Endothelial cell of umbilical vein (primary cell): ENCODE data around the gene MRPL53. TPM values are rescaled to one million over a fixed set of nuclear protein-coding genes. Genes with fewer than 3 reads are reported as not detected.

Source experiments
- BruUV-seq: library from RNA; stranded (reverse); fragments of 400-500 nt; replicated peaks from 2 replicates; lab custom pipeline; 2021; lab: Mats Ljungman, UMichigan
- CTCF ChIA-PET: fragments of 300-600, 350-600 bp; sonication (Branson Sonifier 250); formaldehyde crosslinking; loops from one replicate; lab custom pipeline; 2021; ENCODE audit warnings: antibody characterized with exemption, inconsistent platforms; lab: Charles Lee
- POLR2A ChIA-PET: fragments of 300-600, 350-600 bp; sonication (Branson Sonifier 250); formaldehyde crosslinking; loops from one replicate; lab custom pipeline; 2021; ENCODE audit warnings: antibody characterized with exemption, inconsistent platforms; lab: Charles Lee
- DNase-seq: peaks from one replicate; pipeline ENCODE4 v3.0.0-alpha.2; 2011; ENCODE audit warnings: low read depth, low spot score
- FAIRE-seq: peaks from 2 replicates; lab custom pipeline; 2011; peaks lifted over from hg19 to GRCh38; lab: Jason Lieb, UNC
- H2AFZ ChIP-seq: 2 replicates; pipeline ENCODE4 v1.6.0; 2012; ENCODE audit warnings: low read depth, low read length, control low read depth, inconsistent platforms
- H3K27ac ChIP-seq: 2 replicates; pipeline ENCODE4 v1.5.1; 2011; ENCODE audit warnings: low read depth, mild to moderate bottlenecking, control low read depth, low read length, moderate library complexity; ENCODE audit not compliant: insufficient read depth
- H3K27me3 ChIP-seq, 2 experiments: 2 replicates each; pipeline versions ENCODE4 v1.6.0 to v1.6.1; 2011; ENCODE audit warnings: low read length in 2 of 2, mixed read lengths in 1 of 2; ENCODE audit not compliant: control insufficient read depth in 2 of 2, insufficient read depth in 2 of 2
- H3K36me3 ChIP-seq, 2 experiments: 2 replicates in 1 of 2; 3 replicates in 1 of 2; pipeline ENCODE4 v1.5.1; 2011; ENCODE audit warnings: low read length in 2 of 2, mild to moderate bottlenecking in 1 of 2, moderate library complexity in 1 of 2; ENCODE audit not compliant: control insufficient read depth in 2 of 2, insufficient read depth in 2 of 2; ENCODE audit errors: extremely low read depth in 1 of 2
- H3K4me1 ChIP-seq: 3 replicates; pipeline ENCODE4 v1.5.1; 2011; ENCODE audit warnings: mild to moderate bottlenecking, low read length; ENCODE audit not compliant: control insufficient read depth, insufficient read depth; ENCODE audit errors: extremely low read depth
- H3K4me2 ChIP-seq: 2 replicates; pipeline ENCODE4 v1.6.1; 2011; ENCODE audit warnings: low read length, control low read depth, mixed read lengths; ENCODE audit not compliant: insufficient read depth
- H3K4me3 ChIP-seq, 3 experiments: fragments of 200-600 bp in 1 of 3; sonication (generic), shearing (Covaris generic) in 1 of 3; replicated peaks in 1 of 3; 2 replicates each; pipeline ENCODE4 v1.5.1; 2011 to 2016; ENCODE audit warnings: control low read depth in 3 of 3, low read length in 3 of 3, mild to moderate bottlenecking in 2 of 3, inconsistent platforms in 1 of 3, low read depth in 1 of 3, moderate library complexity in 1 of 3; ENCODE audit not compliant: insufficient read depth in 1 of 3
- H3K79me2 ChIP-seq: 2 replicates; pipeline ENCODE4 v1.6.0; 2012; ENCODE audit warnings: low read length, inconsistent platforms; ENCODE audit not compliant: control insufficient read depth, insufficient read depth
- H3K9ac ChIP-seq: replicated peaks from 2 replicates; pipeline ENCODE3; 2011; ENCODE audit warnings: low read length, control low read depth; ENCODE audit not compliant: insufficient read depth; ENCODE audit errors: extremely low read depth
- H3K9me1 ChIP-seq: replicated peaks from 3 replicates; pipeline ENCODE4 v1.6.0; 2011; ENCODE audit warnings: mild to moderate bottlenecking, low read length; ENCODE audit not compliant: control insufficient read depth, insufficient read depth; ENCODE audit errors: extremely low read depth
- H3K9me3 ChIP-seq: replicated peaks from 2 replicates; pipeline ENCODE4 v1.5.1; 2012; ENCODE audit warnings: low read length, inconsistent platforms; ENCODE audit not compliant: control insufficient read depth, insufficient read depth
- H4K20me1 ChIP-seq: replicated peaks from 2 replicates; pipeline ENCODE3; 2011; ENCODE audit warnings: mild to moderate bottlenecking, low read length; ENCODE audit not compliant: control insufficient read depth, insufficient read depth; ENCODE audit errors: extremely low read depth
- EZH2 ChIP-seq: IDR thresholded peaks from 2 replicates; pipeline ENCODE4 v1.6.1; 2012; ENCODE audit warnings: borderline replicate concordance, low read depth, mild to moderate bottlenecking, moderate library complexity, low read length, inconsistent platforms; ENCODE audit not compliant: severe bottlenecking
- FOS ChIP-seq: IDR thresholded peaks from 2 replicates; pipeline ENCODE4 v1.6.1; 2011; ENCODE audit warnings: mild to moderate bottlenecking, low read length, moderate library complexity, borderline replicate concordance; ENCODE audit not compliant: insufficient read depth
- GATA2 ChIP-seq: IDR thresholded peaks from 2 replicates; pipeline ENCODE4 v1.7.0; 2011; ENCODE audit warnings: low read depth, mild to moderate bottlenecking, moderate library complexity, mixed read lengths, low read length; ENCODE audit not compliant: insufficient read length, insufficient read depth
- JUN ChIP-seq: IDR thresholded peaks from 2 replicates; pipeline ENCODE4 v1.6.1; 2011; ENCODE audit warnings: borderline replicate concordance, low read depth; ENCODE audit not compliant: insufficient read length, insufficient read depth
- MAX ChIP-seq: IDR thresholded peaks from 2 replicates; pipeline ENCODE4 v1.6.1; 2011; ENCODE audit not compliant: insufficient read depth, insufficient read length
- MYC ChIP-seq: IDR thresholded peaks from one replicate; pipeline ENCODE4 v1.6.1; 2011; ENCODE audit warnings: mild to moderate bottlenecking, low read depth, low read length
- POLR2A ChIP-seq: IDR thresholded peaks from 2 replicates; pipeline ENCODE4 v1.6.1; 2012; ENCODE audit warnings: low read depth, mild to moderate bottlenecking, control low read depth, low read length
- POLR2AphosphoS5 ChIP-seq: IDR thresholded peaks from 2 replicates; pipeline ENCODE4 v1.6.1; 2012; ENCODE audit warnings: low read depth, mild to moderate bottlenecking, control low read depth, low read length, moderate library complexity; ENCODE audit not compliant: insufficient read depth
- dilution Hi-C: fragments of 300-500 bp; cut with MboI; formaldehyde crosslinking; loops from one replicate; pipeline ENCODE4 v1.15.0; 2019; ENCODE audit warnings: low sequenced_read_pairs; ENCODE audit not compliant: extremely low pct_ligation_motif_present
- intact Hi-C: fragments of 100-400 bp; cut with micrococcal nuclease; formaldehyde crosslinking; loops from one replicate; pipeline ENCODE4 v1.10.0; 2022
- polyA plus RNA-seq, 4 experiments: library from polyadenylated mRNA; depleted of rRNA in 3 of 4; stranded (reverse) in 3 of 4; unstranded in 1 of 4; fragments of >200 nt; gene quantifications; 2 replicates each; pipeline versions ENCODE4 v1.2.1 to v1.2.3, GENCODE V29; 2011 to 2012; ENCODE audit warnings: missing spikeins in 1 of 4
- total RNA-seq: library from RNA; stranded (reverse); gene quantifications from 2 replicates; pipeline ENCODE4 v1.2.3, GENCODE V29; 2021
- TF ChIP-seq, protein P1 (sequence below), 2 donors: IDR thresholded peaks; 1 replicate in 1 of 2; 2 replicates in 1 of 2; pipeline ENCODE4 v1.5.1; 2011; ENCODE audit warnings: low read length in 2 of 2, mild to moderate bottlenecking in 2 of 2, moderate library complexity in 2 of 2, control low read depth in 1 of 2, inconsistent platforms in 1 of 2, low read depth in 1 of 2; ENCODE audit not compliant: insufficient read depth in 1 of 2; ENCODE audit errors: extremely low read depth in 1 of 2

MRPL53 gene
- total and polyA plus RNA-seq, 2 donors (not counting 3 experiments of a cell fraction or from before 2014, with no cell fraction given), result 68.7 to 69.7 TPM

DNA sequence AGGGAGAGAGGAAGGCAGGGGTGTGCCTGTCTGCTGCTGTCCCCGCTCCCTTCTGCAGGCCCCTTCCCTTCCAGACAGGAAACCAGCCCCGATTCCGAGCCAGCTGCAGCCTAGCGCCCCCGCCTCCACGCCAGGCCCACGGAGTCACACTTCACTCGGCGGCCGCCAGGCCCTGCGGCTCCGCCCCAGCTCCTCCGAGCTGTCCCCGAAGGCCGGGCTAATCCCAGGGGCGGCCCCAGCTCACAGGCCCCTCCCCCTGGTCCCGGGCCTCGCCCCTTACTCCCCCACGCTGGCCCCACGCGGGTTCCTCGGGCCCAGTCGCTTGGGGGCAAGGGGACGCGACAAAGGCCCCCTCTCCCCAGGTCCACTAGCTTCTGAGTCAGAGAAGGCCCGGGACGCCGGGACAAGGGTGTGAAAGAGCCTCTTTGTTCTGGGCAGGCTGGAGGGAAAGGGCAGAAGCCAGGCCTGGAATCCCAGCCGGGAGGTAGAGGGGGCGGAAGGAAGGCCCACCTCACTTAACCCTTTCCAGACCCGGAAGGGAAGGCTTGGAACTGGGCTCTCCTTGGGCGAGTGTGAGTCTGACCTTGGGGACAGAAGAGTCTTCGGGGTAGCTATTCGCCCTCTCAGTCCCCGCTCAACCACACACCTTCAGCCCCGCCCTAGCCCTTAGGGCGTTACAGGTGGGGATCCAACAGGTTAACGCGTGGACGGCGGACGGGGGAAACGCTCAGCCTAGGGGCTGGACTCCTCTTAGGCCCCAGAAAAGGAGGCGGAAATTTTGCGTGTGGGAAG lies 31.9 kb downstream of the MRPL53 start:
- TF ChIP-seq GATA2 (no peak), MYC (no peak), POLR2AphosphoS5 (peak; percentile 33), EZH2 (no peak), MAX (no peak), FOS (no peak), POLR2A (peak; percentile 58), JUN (no peak)
- TF ChIP-seq, protein P1, sequence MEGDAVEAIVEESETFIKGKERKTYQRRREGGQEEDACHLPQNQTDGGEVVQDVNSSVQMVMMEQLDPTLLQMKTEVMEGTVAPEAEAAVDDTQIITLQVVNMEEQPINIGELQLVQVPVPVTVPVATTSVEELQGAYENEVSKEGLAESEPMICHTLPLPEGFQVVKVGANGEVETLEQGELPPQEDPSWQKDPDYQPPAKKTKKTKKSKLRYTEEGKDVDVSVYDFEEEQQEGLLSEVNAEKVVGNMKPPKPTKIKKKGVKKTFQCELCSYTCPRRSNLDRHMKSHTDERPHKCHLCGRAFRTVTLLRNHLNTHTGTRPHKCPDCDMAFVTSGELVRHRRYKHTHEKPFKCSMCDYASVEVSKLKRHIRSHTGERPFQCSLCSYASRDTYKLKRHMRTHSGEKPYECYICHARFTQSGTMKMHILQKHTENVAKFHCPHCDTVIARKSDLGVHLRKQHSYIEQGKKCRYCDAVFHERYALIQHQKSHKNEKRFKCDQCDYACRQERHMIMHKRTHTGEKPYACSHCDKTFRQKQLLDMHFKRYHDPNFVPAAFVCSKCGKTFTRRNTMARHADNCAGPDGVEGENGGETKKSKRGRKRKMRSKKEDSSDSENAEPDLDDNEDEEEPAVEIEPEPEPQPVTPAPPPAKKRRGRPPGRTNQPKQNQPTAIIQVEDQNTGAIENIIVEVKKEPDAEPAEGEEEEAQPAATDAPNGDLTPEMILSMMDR (IDR thresholded peaks at IDR 0.05; ENCODE audit: extremely low read depth in 1 of 2, insufficient read depth in 1 of 2, low read depth in 1 of 2, low read length in 2 of 2), result peak; percentile 5 to 41
- POLR2A ChIA-PET, result interaction anchor here (0.9 to 1.0 kb wide), 3 partner anchors 14 to 18 kb away, joined by 3 read pairs; partner anchors contain the start of genes INO80B and WBP1
- intact Hi-C loops, result loop anchor here (1.0 kb wide), 2 partner anchors 14 to 19 kb away; partner anchors contain the start of genes C2orf81 and WDR54
- no TSS peak for BruUV-seq
- Histone ChIP-seq H3K9ac (peak overlapping the region; percentile 52), H3K4me2 (peak overlapping the region; percentile 48), H3K9me1 (no peaks in the 10 kb centered on the region), H3K27me3 (peaks cover 18 to 32% of the 10 kb centered on the region in 2 experiments), H2AFZ (peak overlapping the region; percentile 38), H3K4me3 (peak overlapping the region in 2 of 3 experiments; percentile 47 to 56), H3K4me1 (peaks cover 27% of the 10 kb centered on the region), H3K36me3 (no peaks in the 10 kb centered on the region), H3K27ac (no peak overlapping the region), H4K20me1 (no peaks in the 10 kb centered on the region), H3K9me3 (no peaks in the 10 kb centered on the region), H3K79me2 (no peaks in the 10 kb centered on the region)
- CTCF ChIA-PET, result interaction anchor here (0.9 to 2.3 kb wide), 11 partner anchors 9 to 617 kb away, joined by 3 to 14 read pairs (median 3); partner anchors contain the start of genes INO80B and WBP1
- dilution Hi-C loops, result no loop called here
- DNase-seq (peak; percentile 89), FAIRE-seq (peak; percentile 94)
